K562 (cell line): ENCODE data around the gene PTPN18. TPM values are rescaled to one million over a fixed set of nuclear protein-coding genes. Genes with fewer than 3 reads are reported as not detected.

Source experiments
- ATAC-seq: fragments of 200-7000 bp; cut with Tn5 transposase; 3 replicates; pipeline ENCODE4 v1.9.1; 2020; ENCODE audit warnings: moderate library complexity
- BruUV-seq: library from RNA; stranded (reverse); fragments of 400-500 nt; replicated peaks from 2 replicates; lab custom pipeline; 2021; lab: Mats Ljungman, UMichigan
- CTCF ChIA-PET: fragments of 300-600 bp; formaldehyde crosslinking; extraction: SDS; loops from one replicate; lab custom pipeline; 2021; ENCODE audit warnings: low intra/inter-chr PET ratio; lab: Yijun Ruan, JAX
- POLR2A ChIA-PET: fragments of 300-600, 350-650 bp; sonication (Branson Sonifier 250); formaldehyde crosslinking; extraction: SDS; loops from one replicate; lab custom pipeline; 2021; ENCODE audit warnings: antibody characterized with exemption, inconsistent platforms; lab: Yijun Ruan, JAX
- DNase-seq, 4 experiments: peaks; one replicate each; pipeline versions ENCODE4 v3.0.0 to v3.0.0-alpha.2; 2011 to 2018; ENCODE audit warnings: low spot score in 3 of 4, mixed read lengths in 3 of 4; ENCODE audit errors: extremely low read depth in 1 of 4
- FAIRE-seq: peaks from 2 replicates; lab custom pipeline; 2011; peaks lifted over from hg19 to GRCh38; lab: Jason Lieb, UNC
- H2AFZ ChIP-seq: 2 replicates; pipeline ENCODE4 v1.6.0; 2011; ENCODE audit warnings: low read depth, low read length, control low read depth, inconsistent platforms
- H3K27ac ChIP-seq: fragments of 200-600 bp; 3 replicates; pipeline ENCODE4 v1.8.0; 2011; ENCODE audit warnings: low read depth, mild to moderate bottlenecking, control low read depth, inconsistent platforms, low read length, moderate library complexity, mixed read lengths; ENCODE audit errors: extremely low read depth
- H3K27me3 ChIP-seq, 2 experiments: fragments of 300-600 bp in 1 of 2; 2 replicates in 1 of 2; 3 replicates in 1 of 2; pipeline versions ENCODE4 v1.6.0 to v1.8.0; 2011; ENCODE audit warnings: inconsistent platforms in 2 of 2, low read length in 2 of 2, mild to moderate bottlenecking in 1 of 2, mixed read lengths in 1 of 2, moderate library complexity in 1 of 2; ENCODE audit not compliant: control insufficient read depth in 2 of 2, insufficient read depth in 2 of 2
- H3K36me3 ChIP-seq: fragments of 300-600 bp; 3 replicates; pipeline ENCODE4 v1.8.0; 2011; ENCODE audit warnings: mild to moderate bottlenecking, low read length, inconsistent platforms; ENCODE audit not compliant: control insufficient read depth, insufficient read depth
- H3K4me1 ChIP-seq, 2 experiments: fragments of 200-600 bp in 1 of 2; replicated peaks in 1 of 2; 2 replicates in 1 of 2; 3 replicates in 1 of 2; pipeline versions ENCODE4 v1.5.1 to v1.8.0; 2011; ENCODE audit warnings: inconsistent platforms in 2 of 2, low read length in 2 of 2, mild to moderate bottlenecking in 1 of 2, mixed read lengths in 1 of 2, moderate library complexity in 1 of 2; ENCODE audit not compliant: control insufficient read depth in 2 of 2, insufficient read depth in 2 of 2
- H3K4me2 ChIP-seq: 2 replicates; pipeline ENCODE4 v1.6.1; 2011; ENCODE audit warnings: low read length, control low read depth, inconsistent platforms, mixed read lengths; ENCODE audit not compliant: insufficient read depth
- H3K4me3 ChIP-seq: fragments of 200-600 bp; sonication (generic), shearing (Covaris generic); 2 replicates; pipeline ENCODE4 v1.5.1; 2016; ENCODE audit warnings: control low read depth, inconsistent platforms
- H3K79me2 ChIP-seq: fragments of 200-600 bp; 3 replicates; pipeline ENCODE4 v1.8.0; 2011; ENCODE audit warnings: low read length, inconsistent platforms; ENCODE audit not compliant: control insufficient read depth, insufficient read depth
- H3K9ac ChIP-seq, 2 experiments: 2 replicates each; pipeline versions ENCODE4 v1.6.0 to v1.6.1; 2011; ENCODE audit warnings: low read depth in 2 of 2, low read length in 2 of 2, control low read depth in 1 of 2, inconsistent platforms in 1 of 2, mild to moderate bottlenecking in 1 of 2, mixed read lengths in 1 of 2; ENCODE audit not compliant: insufficient read depth in 1 of 2
- H3K9me1 ChIP-seq: one replicate; pipeline ENCODE4 v1.6.0; 2011; ENCODE audit warnings: inconsistent platforms, mild to moderate bottlenecking, low read length, moderate library complexity; ENCODE audit not compliant: control insufficient read depth, insufficient read depth
- H3K9me3 ChIP-seq: replicated peaks from 2 replicates; pipeline ENCODE4 v1.5.1; 2011; ENCODE audit warnings: low read depth, low read length, inconsistent platforms; ENCODE audit not compliant: control insufficient read depth, insufficient read depth
- H4K20me1 ChIP-seq: replicated peaks from 2 replicates; pipeline ENCODE4 v1.6.1; 2011; ENCODE audit warnings: low read length, inconsistent platforms, mixed read lengths; ENCODE audit not compliant: control insufficient read depth, insufficient read depth
- CC2D1A ChIP-seq: fragments of 450-650 bp; IDR thresholded peaks from 2 replicates; pipeline ENCODE4 v1.6.1; 2017; ENCODE audit warnings: mild to moderate bottlenecking
- MTF1 ChIP-seq: fragments of 250-450 bp; sonication (Bioruptor Pico); IDR thresholded peaks from 2 replicates; pipeline ENCODE4 v1.9.0; 2021; ENCODE audit warnings: moderate library complexity, mild to moderate bottlenecking, inconsistent platforms, borderline replicate concordance
- NCOA4 ChIP-seq: fragments of 450-650 bp; IDR thresholded peaks from 2 replicates; pipeline ENCODE4 v1.6.1; 2018; ENCODE audit warnings: mild to moderate bottlenecking; ENCODE audit not compliant: partially characterized antibody
- NFE2 ChIP-seq: IDR thresholded peaks from 2 replicates; pipeline ENCODE4 v1.6.1; 2014; ENCODE audit warnings: antibody characterized with exemption, low read depth
- SMAD4 ChIP-seq: fragments of 250-450 bp; sonication (Bioruptor Pico); conservative IDR thresholded peaks from 2 replicates; pipeline ENCODE4 v1.8.0; 2021; ENCODE audit warnings: inconsistent platforms, mild to moderate bottlenecking, moderate library complexity
- SNIP1 ChIP-seq: fragments of 450-650 bp; IDR thresholded peaks from 2 replicates; pipeline ENCODE4 v1.7.1; 2017; ENCODE audit warnings: low read depth, mild to moderate bottlenecking
- TCF3 ChIP-seq: sonication (generic); formaldehyde crosslinking; IDR thresholded peaks from 2 replicates; pipeline ENCODE4 v1.4.0; 2020; ENCODE audit warnings: mild to moderate bottlenecking, missing genetic modification reagents
- USF2 ChIP-seq: sonication (generic); formaldehyde crosslinking; IDR thresholded peaks from 2 replicates; pipeline ENCODE4 v1.5.0; 2020; ENCODE audit warnings: missing genetic modification reagents
- ZNF316 ChIP-seq: fragments of 450-650 bp; IDR thresholded peaks from 2 replicates; pipeline ENCODE4 v1.6.1; 2016
- ZNF586 ChIP-seq: fragments of 450-650 bp; formaldehyde crosslinking; conservative IDR thresholded peaks from 2 replicates; pipeline ENCODE4 v1.4.0; 2020; ENCODE audit warnings: mild to moderate bottlenecking, moderate library complexity
- WGBS: fragments of 100-300 bp; shearing (Covaris generic); methylation state at CpG from one replicate; pipeline ENCODE4 v1.1.6; 2016; ENCODE audit warnings: low coverage, mixed read lengths; ENCODE audit not compliant: insufficient coverage; ENCODE audit errors: missing lambda C conversion rate; 5-methylcytosine and 5-hydroxymethylcytosine counted together
- in situ Hi-C: fragments of 300-500 bp; cut with MboI; formaldehyde crosslinking; loops from 4 replicates; pipeline ENCODE4 v1.15.0; 2018; ENCODE audit warnings: inconsistent platforms, mixed read lengths
- intact Hi-C: fragments of 100-400 bp; cut with micrococcal nuclease; formaldehyde crosslinking; loops from 2 replicates; pipeline ENCODE4 v1.14.2; 2022
- polyA plus RNA-seq, 8 experiments: library from polyadenylated mRNA; depleted of rRNA in 4 of 8; stranded (reverse) in 5 of 8; unstranded in 3 of 8; fragments of >200 nt; fragmentation: Nextera tagmentation in 2 of 8; fragmentation: Illumina TruSeq in 1 of 8; extraction: Ambion mirVana in 2 of 8; extraction: Trizol in 1 of 8; gene quantifications; 2 replicates each; pipeline versions ENCODE4 v1.2.1 to v1.2.3, GENCODE V29; 2011 to 2014; ENCODE audit warnings: inconsistent platforms in 1 of 8, missing spikeins in 1 of 8
- total RNA-seq, 7 experiments: library from RNA; depleted of rRNA in 6 of 7; stranded (reverse); fragments of >200 nt in 6 of 7; fragmentation: Illumina TruSeq in 2 of 7; extraction: Trizol in 2 of 7; gene quantifications; 2 replicates each; pipeline versions ENCODE4 v1.2.1 to v1.2.3, GENCODE V29; 2011 to 2021; ENCODE audit warnings: low replicate concordance in 1 of 7
- TF ChIP-seq, protein P1 (sequence below): fragments of 450-650 bp; IDR thresholded peaks from 2 replicates; pipeline ENCODE4 v1.6.1; 2016; ENCODE audit warnings: low read depth, mild to moderate bottlenecking, moderate library complexity
- TF ChIP-seq, protein P2 (sequence below): fragments of 250-450 bp; sonication (Bioruptor Pico); IDR thresholded peaks from 2 replicates; pipeline ENCODE4 v1.8.0; 2021; ENCODE audit warnings: mild to moderate bottlenecking, moderate library complexity

PTPN18 gene
- total and polyA plus RNA-seq, 9 of the 15 experiments (the other 6 are each of a cell fraction or from before 2014, with no cell fraction given) = 11.6 to 90.7 (median 49.6) TPM

- intact Hi-C loops (no loop called here), in situ Hi-C loops (no loop called here)
- POLR2A ChIA-PET = no interaction called here
- FAIRE-seq (no peak), ATAC-seq (no peak), DNase-seq (no peak)
- H2AFZ ChIP-seq = no peak overlapping the region
- BruUV-seq = no TSS peak
- no peak overlapping the region for H3K27ac ChIP-seq
- H3K9me1 ChIP-seq = no peaks in the 10 kb centered on the region
- WGBS = 0% methylated on average over 4 of the region's 4 CpGs
- H4K20me1 ChIP-seq = no peaks in the 10 kb centered on the region
- CTCF ChIA-PET = no interaction called here
- H3K4me2 ChIP-seq = no peak overlapping the region
- no peaks in the 10 kb centered on the region for H3K79me2 ChIP-seq
- no peaks in the 10 kb centered on the region for H3K36me3 ChIP-seq
- no peaks in the 10 kb centered on the region for H3K9me3 ChIP-seq
- H3K9ac ChIP-seq = no peak overlapping the region
- peaks cover 15 to 31% of the 10 kb centered on the region in 2 experiments; a peak in 4 of 5 replicates for H3K27me3 ChIP-seq
- no peaks in the 10 kb centered on the region for H3K4me1 ChIP-seq
- TF ChIP-seq ZNF316 = no peak
- peak; percentile 19; the same call in 1 of the 2 replicates for TF ChIP-seq USF2 (CRISPR knock-in tag)
- TF ChIP-seq, all 486 proteins: peak for 1
- no peak overlapping the region for H3K4me3 ChIP-seq
Measured at GRCh38 chr2:130307850-130308249, 48.0 kb upstream of the PTPN18 start.

GRCh38 chr2:130310881-130311280 lies 45.0 kb upstream of the PTPN18 start:
- CTCF ChIA-PET = no interaction called here
- no TSS peak for BruUV-seq
- TF ChIP-seq MTF1 (CRISPR knock-in tag) = no peak
- no peak for TF ChIP-seq SNIP1
- TF ChIP-seq CC2D1A = no peak
- no peak for TF ChIP-seq ZNF586
- TF ChIP-seq, protein P1, sequence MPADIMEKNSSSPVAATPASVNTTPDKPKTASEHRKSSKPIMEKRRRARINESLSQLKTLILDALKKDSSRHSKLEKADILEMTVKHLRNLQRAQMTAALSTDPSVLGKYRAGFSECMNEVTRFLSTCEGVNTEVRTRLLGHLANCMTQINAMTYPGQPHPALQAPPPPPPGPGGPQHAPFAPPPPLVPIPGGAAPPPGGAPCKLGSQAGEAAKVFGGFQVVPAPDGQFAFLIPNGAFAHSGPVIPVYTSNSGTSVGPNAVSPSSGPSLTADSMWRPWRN = no peak
- TF ChIP-seq SMAD4 (CRISPR knock-in tag) = no peak
- no peak for TF ChIP-seq USF2 (CRISPR knock-in tag)
- TF ChIP-seq NCOA4 = no peak
- TF ChIP-seq, protein P2, sequence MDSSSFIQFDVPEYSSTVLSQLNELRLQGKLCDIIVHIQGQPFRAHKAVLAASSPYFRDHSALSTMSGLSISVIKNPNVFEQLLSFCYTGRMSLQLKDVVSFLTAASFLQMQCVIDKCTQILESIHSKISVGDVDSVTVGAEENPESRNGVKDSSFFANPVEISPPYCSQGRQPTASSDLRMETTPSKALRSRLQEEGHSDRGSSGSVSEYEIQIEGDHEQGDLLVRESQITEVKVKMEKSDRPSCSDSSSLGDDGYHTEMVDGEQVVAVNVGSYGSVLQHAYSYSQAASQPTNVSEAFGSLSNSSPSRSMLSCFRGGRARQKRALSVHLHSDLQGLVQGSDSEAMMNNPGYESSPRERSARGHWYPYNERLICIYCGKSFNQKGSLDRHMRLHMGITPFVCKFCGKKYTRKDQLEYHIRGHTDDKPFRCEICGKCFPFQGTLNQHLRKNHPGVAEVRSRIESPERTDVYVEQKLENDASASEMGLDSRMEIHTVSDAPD (CRISPR knock-in tag) = no peak
- no peak for TF ChIP-seq TCF3 (CRISPR knock-in tag)
- TF ChIP-seq NFE2 = no peak

More at GRCh38 chr2:130310881-130311280, 45.0 kb upstream of the PTPN18 start:
- in situ Hi-C loops = no loop called here
- H3K4me2 ChIP-seq = no peak overlapping the region
- no peak overlapping the region for H3K9ac ChIP-seq
- no peaks in the 10 kb centered on the region for H3K36me3 ChIP-seq
- DNase-seq (no peak), ATAC-seq (no peak), FAIRE-seq (no peak)
- no peaks in the 10 kb centered on the region for H3K9me1 ChIP-seq
- H3K79me2 ChIP-seq = no peaks in the 10 kb centered on the region
- no peak overlapping the region for H3K27ac ChIP-seq
- H3K27me3 ChIP-seq = peaks cover 18 to 47% of the 10 kb centered on the region in 2 experiments; a peak in 4 of 5 replicates
- H3K9me3 ChIP-seq = no peaks in the 10 kb centered on the region
- intact Hi-C loops = no loop called here
- H4K20me1 ChIP-seq = no peaks in the 10 kb centered on the region
- no peak overlapping the region for H2AFZ ChIP-seq
- no peak overlapping the region for H3K4me3 ChIP-seq
- POLR2A ChIA-PET = interaction anchor here (0.7 to 0.9 kb wide), 2 partner anchors 9 to 130 kb away, joined by 3 to 7 read pairs; partner anchors contain the start of gene SMPD4
- H3K4me1 ChIP-seq = peaks cover 0 to 4% of the 10 kb centered on the region in 2 experiments; a peak in 1 of 5 replicates
